ENCODE results near the gene KIAA0930. TPM values are rescaled to one million over a fixed set of nuclear protein-coding genes. Genes with fewer than 3 reads are reported as not detected.

Gene KIAA0930
- total RNA-seq: 10 to 100 TPM in 3 of 4 donors, 1 to 10 TPM in 1; 9.4 to 31.8 (median 19.6) TPM

DNA sequence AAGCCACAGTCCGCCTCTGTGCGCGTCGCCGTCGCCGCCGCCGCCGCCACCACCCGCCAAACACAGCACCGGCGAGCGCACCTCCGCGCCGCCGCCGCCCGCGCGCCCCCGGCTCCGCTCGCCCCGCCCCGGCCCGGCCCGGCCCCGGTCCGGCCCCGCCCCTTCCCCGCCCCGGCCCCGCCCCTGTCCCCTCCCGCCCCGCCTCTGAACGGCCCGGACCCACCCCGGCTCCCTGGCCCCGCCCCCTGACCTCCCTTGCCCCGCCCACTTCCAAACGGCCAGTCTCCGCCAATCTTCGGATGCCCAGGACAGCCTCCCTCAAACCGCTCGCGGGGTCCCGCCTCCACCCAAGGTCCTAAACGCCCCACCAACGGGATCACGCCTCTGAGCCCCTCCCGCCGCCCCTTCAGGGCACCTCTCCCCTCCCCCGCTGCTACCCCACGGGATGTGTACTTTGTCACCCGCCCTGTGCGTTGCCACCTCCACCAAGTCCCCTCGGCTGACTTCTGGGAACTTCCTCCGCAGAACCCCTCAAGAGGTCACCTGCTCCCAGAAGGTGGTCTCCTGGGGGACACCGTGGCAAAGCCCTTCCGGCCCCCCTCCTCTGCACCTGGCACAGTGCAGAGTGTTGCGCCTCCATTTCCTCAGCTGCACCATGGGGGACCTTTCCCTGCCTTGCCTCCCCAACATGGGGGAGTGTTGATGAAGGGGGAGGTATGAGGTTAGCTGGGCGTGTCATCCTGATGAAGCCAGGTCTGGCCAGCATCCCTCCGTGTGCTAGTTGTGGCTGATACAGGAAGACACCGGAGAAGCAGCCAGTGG lies at the start of gene KIAA0930:
KIAA0930 (minus strand) TSS at position 85 of the 822 bp plus-strand sequence. CDS start 191 bp downstream, outside the sequence.
- Histone ChIP-seq H3K27ac (peak within 1 kb of the TSS; percentile 81 to 84), H3K4me3 (peak within 1 kb of the TSS; percentile 62 to 71), H3K4me1 (no peaks in the 10 kb centered on the region), H3K9me3 (no peaks in the 10 kb centered on the region), H3K36me3 (no peaks in the 10 kb centered on the region), H3K27me3 (no peaks in the 10 kb centered on the region)
- DNase-seq: peak; percentile 84 to 87
- no peak for TF ChIP-seq POLR2A (IDR thresholded peaks at IDR 0.05)
- TF ChIP-seq, protein P1, sequence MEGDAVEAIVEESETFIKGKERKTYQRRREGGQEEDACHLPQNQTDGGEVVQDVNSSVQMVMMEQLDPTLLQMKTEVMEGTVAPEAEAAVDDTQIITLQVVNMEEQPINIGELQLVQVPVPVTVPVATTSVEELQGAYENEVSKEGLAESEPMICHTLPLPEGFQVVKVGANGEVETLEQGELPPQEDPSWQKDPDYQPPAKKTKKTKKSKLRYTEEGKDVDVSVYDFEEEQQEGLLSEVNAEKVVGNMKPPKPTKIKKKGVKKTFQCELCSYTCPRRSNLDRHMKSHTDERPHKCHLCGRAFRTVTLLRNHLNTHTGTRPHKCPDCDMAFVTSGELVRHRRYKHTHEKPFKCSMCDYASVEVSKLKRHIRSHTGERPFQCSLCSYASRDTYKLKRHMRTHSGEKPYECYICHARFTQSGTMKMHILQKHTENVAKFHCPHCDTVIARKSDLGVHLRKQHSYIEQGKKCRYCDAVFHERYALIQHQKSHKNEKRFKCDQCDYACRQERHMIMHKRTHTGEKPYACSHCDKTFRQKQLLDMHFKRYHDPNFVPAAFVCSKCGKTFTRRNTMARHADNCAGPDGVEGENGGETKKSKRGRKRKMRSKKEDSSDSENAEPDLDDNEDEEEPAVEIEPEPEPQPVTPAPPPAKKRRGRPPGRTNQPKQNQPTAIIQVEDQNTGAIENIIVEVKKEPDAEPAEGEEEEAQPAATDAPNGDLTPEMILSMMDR (IDR thresholded peaks at IDR 0.05): no peak
- intact Hi-C loops (cut with DNase I; ENCODE audit: low total_unique reads): no loop called here

- intact Hi-C loops (cut with DNase I; ENCODE audit: low total_unique reads): no loop called here
- no peaks in the 10 kb centered on the region for H3K36me3 ChIP-seq
- TF ChIP-seq, protein P1 (IDR thresholded peaks at IDR 0.05): no peak
- no peak for TF ChIP-seq POLR2A (IDR thresholded peaks at IDR 0.05)
- H3K4me1 ChIP-seq: peaks cover 0 to 8% of the 10 kb centered on the region in 2 donors
- H3K27ac ChIP-seq: no peak overlapping the region
- H3K4me3 ChIP-seq: no peak overlapping the region
- H3K9me3 ChIP-seq: no peaks in the 10 kb centered on the region
- peaks cover 0 to 8% of the 10 kb centered on the region in 2 donors for H3K27me3 ChIP-seq
- DNase-seq: no peak
These were observed 46.3 kb upstream of the KIAA0930 start for GRCh38 chr22:45286854-45287551.

GRCh38 chr22:45285263-45286058 lies 44.8 kb upstream of the KIAA0930 start:
- Histone ChIP-seq H3K4me1 (peaks cover 0 to 8% of the 10 kb centered on the region in 2 donors), H3K9me3 (no peaks in the 10 kb centered on the region), H3K4me3 (no peak overlapping the region), H3K27ac (no peak overlapping the region), H3K27me3 (peaks cover 0 to 8% of the 10 kb centered on the region in 2 donors), H3K36me3 (no peaks in the 10 kb centered on the region)
- TF ChIP-seq POLR2A (IDR thresholded peaks at IDR 0.05): no peak
- TF ChIP-seq, protein P1 (IDR thresholded peaks at IDR 0.05): no peak
- intact Hi-C loops (cut with DNase I; ENCODE audit: low total_unique reads): no loop called here
- DNase-seq: no peak

DNA sequence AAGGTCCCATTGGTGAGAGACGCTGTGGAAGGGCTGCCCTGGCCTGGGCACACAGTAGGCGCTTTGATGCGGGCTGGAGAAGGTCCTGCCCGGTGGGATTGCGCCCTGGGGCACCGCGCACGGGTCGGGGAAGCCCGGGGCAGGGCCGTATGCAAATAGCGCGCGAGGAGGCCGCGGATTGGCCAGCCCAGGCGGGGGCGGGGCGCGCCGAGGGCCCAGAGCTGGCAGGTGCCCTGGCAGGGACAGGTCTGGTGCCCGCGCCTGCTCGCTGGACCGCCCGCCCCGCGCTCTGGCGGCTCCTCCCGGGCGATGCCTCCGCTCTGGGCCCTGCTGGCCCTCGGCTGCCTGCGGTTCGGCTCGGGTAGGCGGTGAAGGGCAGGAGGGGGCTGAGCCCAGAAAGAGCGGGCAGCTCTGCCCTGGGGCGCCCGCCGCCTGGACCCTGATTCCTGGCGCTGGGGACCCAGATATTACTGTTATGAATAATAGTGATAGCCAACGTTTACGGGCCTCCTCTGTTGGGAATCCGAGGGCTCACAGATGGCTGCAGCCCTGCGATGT lies 44.1 kb upstream of the KIAA0930 start, which contains the start of gene UPK3A:
UPK3A (plus strand) TSS at position 245 of the 558 bp plus-strand sequence; CDS start at position 310, 65 bp downstream.
- Histone ChIP-seq H3K27me3 (peaks cover 0 to 8% of the 10 kb centered on the region in 2 donors), H3K4me1 (peaks cover 0 to 8% of the 10 kb centered on the region in 2 donors), H3K27ac (no peak within 1 kb of the TSS), H3K36me3 (no peaks in the 10 kb centered on the region), H3K4me3 (no peak within 1 kb of the TSS), H3K9me3 (no peaks in the 10 kb centered on the region)
- peak in 1 of 2 donors; percentile 48 for DNase-seq
- intact Hi-C loops (cut with DNase I; ENCODE audit: low total_unique reads): no loop called here
- TF ChIP-seq POLR2A (IDR thresholded peaks at IDR 0.05): peak in 1 of 2 donors; percentile 37
- TF ChIP-seq, protein P1 (IDR thresholded peaks at IDR 0.05): no peak

All from uterus (tissue), 4 donors.